ENCODE results near the gene MOGAT2. TPM values are rescaled to one million over a fixed set of nuclear protein-coding genes. Genes with fewer than 3 reads are reported as not detected.
A peak's percentile ranks its signal among the peaks of the same experiment; 100 is the strongest.

MOGAT2 gene
- total and polyA plus RNA-seq, 2 of the 13 experiments (the other 11 are each of a cell fraction or from before 2014, with no cell fraction given): 27.2 to 27.8 TPM

GRCh38 chr11:75734491-75735180, 17.0 kb downstream of the MOGAT2 start (continued):
- TF ChIP-seq ATF7-NPFF (CRISPR knock-in tag; IDR thresholded peaks at IDR 0.05; ENCODE audit: low read depth) (no peak), ZKSCAN1 (IDR thresholded peaks at IDR 0.05; ENCODE audit: low read length) (no peak), AGO2 (optimal IDR thresholded peaks at IDR 0.05; ENCODE audit: low read depth, low read length) (no peak), LCORL (IDR thresholded peaks at IDR 0.05) (no peak), LCORL (CRISPR knock-in tag; IDR thresholded peaks at IDR 0.05) (no peak), ZNF296 (CRISPR knock-in tag; conservative IDR thresholded peaks at IDR 0.05) (no peak), ZNF253 (CRISPR knock-in tag; IDR thresholded peaks at IDR 0.05; ENCODE audit: borderline replicate concordance) (no peak), TCF7 (IDR thresholded peaks at IDR 0.05; ENCODE audit: low read depth) (no peak), MBNL3 (CRISPR knock-in tag; conservative IDR thresholded peaks at IDR 0.05) (no peak), HMG20B (CRISPR knock-in tag; conservative IDR thresholded peaks at IDR 0.05) (no peak), ELF1 (CRISPR knock-in tag; IDR thresholded peaks at IDR 0.05) (peak; percentile 39; the same call in 1 of the 2 replicates), ZNF414 (CRISPR knock-in tag; IDR thresholded peaks at IDR 0.05) (no peak), RELA (CRISPR knock-in tag; IDR thresholded peaks at IDR 0.05) (no peak), JUNB (CRISPR knock-in tag; IDR thresholded peaks at IDR 0.05; ENCODE audit: borderline replicate concordance) (no peak; the same call in 1 of the 2 replicates), ZFP36 (IDR thresholded peaks at IDR 0.05; ENCODE audit: borderline replicate concordance, low read depth, low read length, partially characterized antibody) (no peak), SALL1 (CRISPR knock-in tag; IDR thresholded peaks at IDR 0.05) (peak; percentile 58), ZNF609 (CRISPR knock-in tag; IDR thresholded peaks at IDR 0.05; ENCODE audit: borderline replicate concordance) (no peak), ZNF570 (CRISPR knock-in tag; IDR thresholded peaks at IDR 0.05; ENCODE audit: borderline replicate concordance) (no peak), ZNF430 (CRISPR knock-in tag; IDR thresholded peaks at IDR 0.05) (no peak)
- TF ChIP-seq, protein P1, sequence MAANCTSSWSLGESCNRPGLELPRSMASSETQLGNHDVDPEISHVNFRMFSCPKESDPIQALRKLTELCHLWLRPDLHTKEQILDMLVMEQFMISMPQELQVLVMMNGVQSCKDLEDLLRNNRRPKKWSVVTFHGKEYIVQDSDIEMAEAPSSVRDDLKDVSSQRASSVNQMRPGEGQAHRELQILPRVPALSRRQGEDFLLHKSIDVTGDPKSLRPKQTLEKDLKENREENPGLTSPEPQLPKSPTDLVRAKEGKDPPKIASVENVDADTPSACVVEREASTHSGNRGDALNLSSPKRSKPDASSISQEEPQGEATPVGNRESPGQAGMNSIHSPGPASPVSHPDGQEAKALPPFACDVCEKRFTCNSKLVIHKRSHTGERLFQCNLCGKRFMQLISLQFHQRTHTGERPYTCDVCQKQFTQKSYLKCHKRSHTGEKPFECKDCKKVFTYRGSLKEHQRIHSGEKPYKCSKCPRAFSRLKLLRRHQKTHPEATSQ (CRISPR knock-in tag; IDR thresholded peaks at IDR 0.05; ENCODE audit: borderline replicate concordance): no peak
- TF ChIP-seq, protein P2, sequence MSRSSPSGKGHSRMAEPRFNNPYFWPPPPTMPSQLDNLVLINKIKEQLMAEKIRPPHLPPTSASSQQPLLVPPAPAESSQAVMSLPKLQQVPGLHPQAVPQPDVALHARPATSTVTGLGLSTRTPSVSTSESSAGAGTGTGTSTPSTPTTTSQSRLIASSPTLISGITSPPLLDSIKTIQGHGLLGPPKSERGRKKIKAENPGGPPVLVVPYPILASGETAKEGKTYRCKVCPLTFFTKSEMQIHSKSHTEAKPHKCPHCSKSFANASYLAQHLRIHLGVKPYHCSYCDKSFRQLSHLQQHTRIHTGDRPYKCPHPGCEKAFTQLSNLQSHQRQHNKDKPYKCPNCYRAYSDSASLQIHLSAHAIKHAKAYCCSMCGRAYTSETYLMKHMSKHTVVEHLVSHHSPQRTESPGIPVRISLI (CRISPR knock-in tag; IDR thresholded peaks at IDR 0.05; ENCODE audit: borderline replicate concordance): no peak
